GM21717 (cell line): Measurements from ENCODE around the gene DERL3.
A peak's percentile ranks its signal among the peaks of the same experiment; 100 is the strongest.

Source experiments
- ATAC-seq: cut with Tn5 transposase; IDR thresholded peaks from one replicate; pipeline ENCODE4 v1.9.1; 2021; ENCODE audit warnings: mild to moderate bottlenecking, moderate library complexity; ENCODE audit not compliant: unreplicated experiment

The DERL3 gene

GRCh38 chr22:23806837-23807236 lies 32.0 kb downstream of the DERL3 start:
- no peak for ATAC-seq

GRCh38 chr22:23804781-23805291 lies 34.0 kb downstream of the DERL3 start:
- ATAC-seq, result no peak

- no peak for ATAC-seq
Measured at GRCh38 chr22:23803001-23803819, 35.6 kb downstream of the DERL3 start.

DNA sequence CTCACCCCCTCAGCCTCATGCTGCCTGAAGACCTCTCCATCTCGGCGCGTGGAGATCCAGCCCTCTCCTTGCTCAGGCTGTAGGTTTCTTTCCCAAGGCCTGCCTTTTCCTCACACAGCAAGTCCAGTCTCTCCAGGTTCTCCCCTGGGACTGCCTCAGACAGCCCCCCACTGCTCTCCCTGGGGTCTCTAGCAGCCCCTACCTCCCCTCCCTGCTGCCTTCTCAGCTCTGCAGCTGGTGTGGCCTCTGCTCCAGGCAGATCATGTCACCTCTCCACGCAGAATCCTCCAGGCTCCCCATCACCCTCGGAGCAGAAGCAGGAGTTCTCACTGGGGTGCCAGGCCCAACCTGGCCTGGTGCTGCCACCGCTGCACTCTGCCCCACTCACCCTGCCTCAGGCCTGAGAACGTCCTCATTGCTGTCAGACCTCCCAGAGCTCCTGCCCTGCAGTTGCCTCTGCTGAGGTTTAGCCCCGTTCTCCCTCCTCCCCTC lies 36.9 kb downstream of the DERL3 start:
- no peak for ATAC-seq

DNA sequence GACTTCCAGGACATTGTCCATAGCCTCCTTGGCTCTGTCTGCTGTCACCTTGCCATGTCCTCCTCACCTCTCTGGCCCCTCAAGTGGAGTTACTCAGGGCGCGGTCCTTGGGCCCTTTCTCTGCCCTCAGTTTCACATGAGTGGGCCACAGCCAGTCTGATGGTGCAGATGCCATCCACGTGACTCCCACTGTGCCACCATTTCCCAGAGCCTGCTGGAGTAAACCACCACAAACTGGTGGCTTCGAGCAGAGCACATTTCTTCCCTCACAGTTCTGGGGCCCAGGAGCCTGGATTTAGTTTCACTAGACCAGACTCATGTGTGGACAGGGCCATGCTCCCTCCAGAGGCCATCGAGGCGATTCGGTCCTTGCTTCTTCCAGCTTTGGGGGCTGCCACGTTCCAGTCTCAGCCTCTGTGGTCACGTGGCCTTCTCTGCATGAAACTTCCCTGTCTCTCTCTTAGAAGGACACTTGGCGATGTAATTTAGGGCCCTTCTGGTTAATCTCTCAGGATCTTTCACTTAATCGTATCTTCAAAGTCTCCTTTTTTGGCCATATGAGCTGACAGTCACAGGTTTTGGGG lies 37.5 kb downstream of the DERL3 start:
- peak; percentile 21 for ATAC-seq

GRCh38 chr22:23800297-23801237 lies 38.2 kb downstream of the DERL3 start:
- ATAC-seq, result peak; percentile 33

GRCh38 chr22:23796461-23796860 lies 42.3 kb downstream of the DERL3 start:
- ATAC-seq, result no peak

DNA sequence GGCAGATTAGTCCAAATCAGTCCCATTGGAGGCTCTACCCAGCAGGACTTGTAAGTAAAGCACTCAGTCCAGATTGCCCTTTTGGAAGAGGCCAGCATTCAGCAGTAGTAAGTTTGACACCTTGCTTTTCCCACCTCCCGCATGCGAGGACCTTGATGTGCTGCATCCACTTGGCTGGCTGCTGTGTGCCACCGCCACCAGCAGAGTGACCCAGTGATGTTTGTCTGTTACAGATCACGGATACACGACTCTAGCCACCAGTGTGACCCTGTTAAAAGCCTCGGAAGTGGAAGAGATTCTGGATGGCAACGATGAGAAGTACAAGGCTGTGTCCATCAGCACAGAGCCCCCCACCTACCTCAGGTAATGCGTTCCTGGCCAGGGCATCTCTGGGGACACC lies 45.5 kb downstream of the DERL3 start:
- no peak for ATAC-seq

DNA sequence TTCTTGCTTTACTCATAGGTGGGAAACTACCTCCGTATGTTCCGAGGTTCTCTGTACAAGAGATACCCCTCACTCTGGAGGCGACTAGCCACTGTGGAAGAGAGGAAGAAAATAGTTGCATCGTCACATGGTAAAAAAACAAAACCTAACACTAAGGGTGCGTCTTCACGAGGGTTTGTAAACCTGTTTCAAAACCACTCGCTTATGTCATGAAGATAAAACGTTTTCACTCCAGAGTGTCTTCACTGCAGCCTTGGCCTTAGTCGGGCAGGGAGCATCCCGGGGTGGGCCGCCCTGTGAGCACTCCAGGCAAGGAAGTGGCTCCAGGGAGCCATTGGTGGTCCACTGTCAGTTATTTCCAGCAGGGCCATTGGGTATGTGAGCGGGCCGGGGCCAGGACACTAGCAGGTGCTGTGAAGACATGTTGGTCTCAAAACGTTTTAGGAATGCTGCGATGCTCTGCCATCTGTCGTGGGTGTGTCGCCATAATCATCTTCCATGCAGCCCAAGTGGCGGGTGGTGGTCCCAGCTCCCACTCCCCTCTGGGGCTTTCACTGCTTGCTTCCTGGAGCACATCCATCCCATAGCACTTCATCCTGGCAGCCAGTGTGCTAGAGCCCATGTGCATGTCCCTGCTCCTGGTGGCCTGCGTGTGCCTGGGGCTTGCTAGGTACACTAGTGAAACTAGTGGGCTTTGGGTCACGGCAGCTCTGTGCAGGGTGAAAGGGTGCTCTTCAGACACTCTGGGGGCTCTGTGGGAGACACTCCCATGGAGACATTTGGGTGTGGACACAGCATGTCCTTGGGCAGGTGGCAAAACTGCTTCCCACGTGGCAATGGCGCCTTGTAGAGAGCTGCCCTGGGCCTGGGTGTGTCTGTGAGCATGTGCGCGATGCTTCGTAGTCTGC lies 46.8 kb downstream of the DERL3 start:
- no peak for ATAC-seq

DNA sequence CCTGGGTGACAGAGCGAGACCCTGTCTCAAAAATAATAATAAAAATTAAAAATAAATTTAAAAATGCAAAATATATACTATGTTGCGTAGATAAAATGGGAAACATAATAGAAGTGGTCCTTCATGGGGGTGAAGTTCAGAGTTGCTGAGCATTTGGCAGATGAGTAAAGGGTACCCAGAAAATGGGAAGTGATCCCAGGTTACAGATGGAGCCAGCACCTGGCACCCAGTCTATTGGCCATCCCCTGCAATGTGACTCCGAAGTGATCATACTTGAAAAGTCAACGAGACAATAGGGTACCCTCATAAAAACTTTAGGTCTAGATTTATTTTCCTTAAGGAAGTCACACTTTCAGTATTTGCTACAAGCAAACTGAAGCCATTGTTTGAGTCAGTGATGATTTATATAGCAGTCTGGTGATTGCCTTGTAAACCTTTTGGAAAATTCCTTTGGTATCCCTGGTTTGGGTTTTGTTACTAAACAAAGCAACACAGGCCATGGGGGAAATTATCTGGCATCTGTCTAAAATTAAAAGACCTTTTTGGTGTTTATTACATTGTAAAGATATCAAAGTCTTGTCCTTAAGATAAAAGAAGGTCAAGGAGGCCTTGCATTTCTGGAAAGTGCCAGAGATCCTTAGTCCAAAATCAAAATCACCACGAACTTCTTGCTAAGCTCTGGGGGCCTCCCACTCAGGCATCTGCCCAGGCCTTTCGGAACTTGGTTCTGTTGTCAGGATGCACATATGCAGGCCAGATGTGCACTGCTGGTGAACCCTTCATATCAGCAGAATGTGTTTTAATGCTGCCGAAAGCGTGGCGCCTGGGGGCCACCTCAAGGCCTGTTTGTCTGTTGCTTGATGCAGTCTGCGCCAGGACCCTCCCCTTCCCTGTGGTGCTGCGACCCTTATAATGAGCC lies 47.7 kb downstream of the DERL3 start:
- no peak for ATAC-seq

- ATAC-seq, result no peak
Measured at GRCh38 chr22:23789638-23790037, 49.2 kb downstream of the DERL3 start.

DNA sequence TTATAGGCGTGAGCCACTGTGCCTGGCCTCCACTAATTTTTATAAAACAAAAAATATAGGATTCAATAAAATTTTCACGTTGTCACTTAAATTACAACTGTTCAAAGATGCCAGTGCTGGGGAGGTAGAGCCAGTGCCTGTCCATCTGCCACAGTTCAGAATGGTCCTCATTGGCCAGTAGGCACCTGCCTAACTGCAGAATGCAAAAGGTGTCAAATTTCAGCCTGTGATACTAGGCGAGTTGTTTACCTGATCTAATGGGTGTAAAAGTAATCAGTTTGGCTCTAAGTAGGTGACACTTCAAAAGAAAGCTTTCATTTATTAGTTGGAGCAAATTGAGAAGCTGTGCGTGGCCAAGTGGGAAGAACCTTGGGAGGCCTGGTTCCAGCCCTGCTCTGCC lies 49.7 kb downstream of the DERL3 start:
- no peak for ATAC-seq

- no peak for ATAC-seq
Measured at GRCh38 chr22:23787910-23788309, 50.9 kb downstream of the DERL3 start.

DNA sequence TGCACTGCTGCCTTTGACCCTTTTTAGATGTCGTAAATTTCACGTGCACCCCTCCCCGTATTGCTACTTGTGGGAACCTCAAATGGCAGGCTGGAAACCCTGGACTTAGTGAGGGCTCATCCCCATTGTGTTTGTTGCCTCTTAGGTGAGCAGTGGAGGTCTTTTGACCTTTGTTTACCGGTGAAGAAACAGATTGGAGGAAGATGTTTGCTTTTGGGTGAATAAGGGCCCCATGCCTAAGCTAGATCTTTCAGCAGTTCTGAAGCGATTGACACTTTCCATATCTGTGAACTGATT lies 51.3 kb downstream of the DERL3 start:
- no peak for ATAC-seq

GRCh38 chr22:23786752-23787599 lies 51.8 kb downstream of the DERL3 start, which contains the start of gene SMARCB1:
TSS of gene SMARCB1 (plus strand) at chr22:23786966. CDS start at chr22:23787170, 204 bp downstream.
- peak; percentile 44 for ATAC-seq

DNA sequence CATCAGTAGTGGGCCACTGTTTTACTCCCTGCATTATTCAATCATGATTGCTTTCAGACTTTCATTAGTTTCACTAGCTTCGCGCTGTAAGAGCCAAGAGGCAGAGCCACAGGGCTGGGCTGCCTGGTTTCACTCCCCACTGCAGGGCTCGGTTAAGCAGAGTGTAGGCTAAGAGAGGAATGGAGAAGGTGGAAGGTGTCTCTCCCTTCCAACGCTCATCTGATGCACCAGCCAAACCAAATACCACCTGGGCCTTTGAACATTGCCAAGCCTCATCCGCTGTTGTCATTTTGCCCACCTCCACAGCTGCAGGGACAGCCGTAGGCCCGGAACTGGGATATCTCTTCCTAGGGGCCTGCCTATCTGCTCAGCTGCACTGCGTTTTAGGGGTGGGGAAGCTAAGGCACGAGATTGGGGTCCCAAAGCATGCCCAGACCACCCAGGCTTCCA lies 52.5 kb downstream of the DERL3 start:
- peak; percentile 5 for ATAC-seq
